PC-9 (cell line): ENCODE measurements around the gene PRPF8. TPM values are rescaled to one million over a fixed set of nuclear protein-coding genes. Genes with fewer than 3 reads are reported as not detected.
A peak's percentile ranks its signal among the peaks of the same experiment; 100 is the strongest.

Source experiments
- BruUV-seq: library from RNA; stranded (reverse); fragments of 400-500 nt; replicated peaks from 2 replicates; lab custom pipeline; 2021; lab: Mats Ljungman, UMichigan
- CTCF ChIA-PET: fragments of 300-600 bp; sonication (Branson Sonifier 250); formaldehyde crosslinking; loops from one replicate; lab custom pipeline; 2022; ENCODE audit warnings: antibody characterized with exemption; lab: Charles Lee
- POLR2A ChIA-PET: fragments of 300-600 bp; sonication (Branson Sonifier 250); formaldehyde crosslinking; loops from one replicate; lab custom pipeline; 2022; ENCODE audit warnings: antibody characterized with exemption; ENCODE audit not compliant: unreplicated experiment; lab: Charles Lee
- DNase-seq, 2 experiments: peaks; one replicate each; pipeline versions ENCODE4 v3.0.0 to v3.0.0-alpha.2; 2015 to 2022; ENCODE audit warnings: mixed read lengths in 1 of 2
- H2AFZ ChIP-seq: fragments of 200-600 bp; sonication (generic); 2 replicates; pipeline ENCODE4 v1.8.1; 2017; ENCODE audit warnings: antibody characterized with exemption
- H3F3A ChIP-seq: fragments of 200-600 bp; sonication (generic); 2 replicates; pipeline ENCODE4 v1.8.1; 2017; ENCODE audit warnings: antibody characterized with exemption, mild to moderate bottlenecking, low read depth; ENCODE audit not compliant: insufficient read depth
- H3K27ac ChIP-seq: fragments of 200-600 bp; sonication (generic); 2 replicates; pipeline ENCODE4 v1.6.1; 2016; ENCODE audit warnings: mixed run types
- H3K27me3 ChIP-seq: fragments of 200-600 bp; sonication (generic); 2 replicates; pipeline ENCODE4 v1.6.1; 2016; ENCODE audit warnings: low read depth, mixed run types; ENCODE audit not compliant: insufficient read depth
- H3K36me3 ChIP-seq: fragments of 200-600 bp; sonication (generic); 2 replicates; pipeline ENCODE4 v1.6.1; 2016; ENCODE audit warnings: low read depth, mixed run types
- H3K4me1 ChIP-seq: fragments of 200-600 bp; sonication (generic); replicated peaks from 2 replicates; pipeline ENCODE4 v1.6.1; 2016; ENCODE audit warnings: mixed run types; ENCODE audit not compliant: insufficient read depth
- H3K4me2 ChIP-seq: fragments of 200-600 bp; sonication (generic); 2 replicates; pipeline ENCODE4 v1.6.1; 2017; ENCODE audit warnings: mixed run types
- H3K4me3 ChIP-seq: fragments of 200-600 bp; sonication (generic); 2 replicates; pipeline ENCODE4 v1.6.1; 2016; ENCODE audit warnings: mixed run types
- H3K79me2 ChIP-seq: fragments of 200-600 bp; sonication (generic); 2 replicates; pipeline ENCODE4 v1.6.1; 2017; ENCODE audit warnings: low read depth, mixed run types
- H3K9me2 ChIP-seq: fragments of 200-600 bp; sonication (generic); 2 replicates; pipeline ENCODE4 v1.8.1; 2017; ENCODE audit warnings: mild to moderate bottlenecking; ENCODE audit not compliant: insufficient read depth
- H3K9me3 ChIP-seq: fragments of 200-600 bp; sonication (generic); 2 replicates; pipeline ENCODE4 v1.8.1; 2016; ENCODE audit warnings: low read depth; ENCODE audit not compliant: insufficient read depth
- H4K20me1 ChIP-seq: fragments of 200-600 bp; sonication (generic); 2 replicates; pipeline ENCODE4 v1.8.1; 2017; ENCODE audit not compliant: insufficient read depth
- EZH2 ChIP-seq: fragments of 200-600 bp; sonication (generic); IDR thresholded peaks from 2 replicates; pipeline ENCODE4 v1.8.0; 2017; ENCODE audit warnings: antibody characterized with exemption, low read depth
- intact Hi-C: fragments of 100-400 bp; cut with micrococcal nuclease; formaldehyde crosslinking; loops from one replicate; pipeline ENCODE4 v1.10.0; 2022; ENCODE audit not compliant: unreplicated experiment
- total RNA-seq: library from RNA; stranded (reverse); gene quantifications from 2 replicates; pipeline ENCODE4 v1.2.3, GENCODE V29; 2021
- TF ChIP-seq, protein P1 (sequence below): fragments of 200-600 bp; sonication (generic); conservative IDR thresholded peaks from 2 replicates; pipeline ENCODE4 v1.6.1; 2017; ENCODE audit warnings: mixed run types, antibody characterized with exemption, mild to moderate bottlenecking, moderate library complexity

The PRPF8 gene
- total RNA-seq, 1 experiment from 2014 or later = 496 TPM

- peak; percentile 58 to 71 for DNase-seq
- no peaks in the 10 kb centered on the region for H3K79me2 ChIP-seq
- H3K9me3 ChIP-seq = no peaks in the 10 kb centered on the region
- TF ChIP-seq, protein P1, sequence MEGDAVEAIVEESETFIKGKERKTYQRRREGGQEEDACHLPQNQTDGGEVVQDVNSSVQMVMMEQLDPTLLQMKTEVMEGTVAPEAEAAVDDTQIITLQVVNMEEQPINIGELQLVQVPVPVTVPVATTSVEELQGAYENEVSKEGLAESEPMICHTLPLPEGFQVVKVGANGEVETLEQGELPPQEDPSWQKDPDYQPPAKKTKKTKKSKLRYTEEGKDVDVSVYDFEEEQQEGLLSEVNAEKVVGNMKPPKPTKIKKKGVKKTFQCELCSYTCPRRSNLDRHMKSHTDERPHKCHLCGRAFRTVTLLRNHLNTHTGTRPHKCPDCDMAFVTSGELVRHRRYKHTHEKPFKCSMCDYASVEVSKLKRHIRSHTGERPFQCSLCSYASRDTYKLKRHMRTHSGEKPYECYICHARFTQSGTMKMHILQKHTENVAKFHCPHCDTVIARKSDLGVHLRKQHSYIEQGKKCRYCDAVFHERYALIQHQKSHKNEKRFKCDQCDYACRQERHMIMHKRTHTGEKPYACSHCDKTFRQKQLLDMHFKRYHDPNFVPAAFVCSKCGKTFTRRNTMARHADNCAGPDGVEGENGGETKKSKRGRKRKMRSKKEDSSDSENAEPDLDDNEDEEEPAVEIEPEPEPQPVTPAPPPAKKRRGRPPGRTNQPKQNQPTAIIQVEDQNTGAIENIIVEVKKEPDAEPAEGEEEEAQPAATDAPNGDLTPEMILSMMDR = no peak; the same call in 1 of the 2 replicates
- no peak for TF ChIP-seq EZH2
- peaks cover 13% of the 10 kb centered on the region; the same call in 1 of the 2 replicates for H3F3A ChIP-seq
- no peaks in the 10 kb centered on the region for H3K9me2 ChIP-seq
- 0 out of 2 replicates have a peak overlapping the region, but pooled peaks have one; percentile 22 for H3K27ac ChIP-seq
- H3K4me1 ChIP-seq = 0 out of 2 replicates have a peak, but pooled peaks cover 3% of the 10 kb centered on the region
- ChIA-PET CTCF (interaction anchor here (0.6 to 1.4 kb wide), 5 partner anchors 10 to 253 kb away, joined by 3 to 11 read pairs (median 5); partner anchors contain the start of gene SLC43A2), POLR2A (interaction anchor here (0.6 kb wide), 3 partner anchors 10 to 250 kb away, joined by 4 to 11 read pairs (median 5); no protein-coding TSS in a partner anchor)
- intact Hi-C loops = loop anchor here (1.0 kb wide), 1 partner anchor 27 kb away; no protein-coding TSS in a partner anchor
- no TSS peak for BruUV-seq
- no peaks in the 10 kb centered on the region for H3K36me3 ChIP-seq
- no peaks in the 10 kb centered on the region for H4K20me1 ChIP-seq
- no peaks in the 10 kb centered on the region for H3K27me3 ChIP-seq
- H3K4me2 ChIP-seq = peak overlapping the region; percentile 36; the same call in 1 of the 2 replicates
- H3K4me3 ChIP-seq = no peak overlapping the region
- 0 out of 2 replicates have a peak overlapping the region, but pooled peaks have one; percentile 13 for H2AFZ ChIP-seq
Observed at GRCh38 chr17:1617620-1618174, 67.0 kb downstream of the PRPF8 start.

GRCh38 chr17:1616101-1616500 is 68.6 kb downstream of the PRPF8 start:
- Histone ChIP-seq H3K4me1 (0 out of 2 replicates have a peak, but pooled peaks cover 3% of the 10 kb centered on the region), H3K4me2 (no peak overlapping the region)
- intact Hi-C loops = no loop called here

GRCh38 chr17:1612400-1612799 is 72.3 kb downstream of the PRPF8 start:
- intact Hi-C loops = no loop called here
- H3K36me3 ChIP-seq = no peaks in the 10 kb centered on the region

More at GRCh38 chr17:1616101-1616500, 68.6 kb downstream of the PRPF8 start:
- H3K27me3 ChIP-seq = no peaks in the 10 kb centered on the region
- no peak for DNase-seq
- H3K9me2 ChIP-seq = no peaks in the 10 kb centered on the region
- peaks cover 13% of the 10 kb centered on the region; the same call in 1 of the 2 replicates for H3F3A ChIP-seq
- H4K20me1 ChIP-seq = no peaks in the 10 kb centered on the region
- H3K36me3 ChIP-seq = no peaks in the 10 kb centered on the region
- no peaks in the 10 kb centered on the region for H3K9me3 ChIP-seq
- no peak overlapping the region for H3K4me3 ChIP-seq
- BruUV-seq = no TSS peak
- TF ChIP-seq, protein P1 = no peak
- TF ChIP-seq EZH2 = no peak
- no peak overlapping the region for H3K27ac ChIP-seq
- no peak overlapping the region for H2AFZ ChIP-seq
- ChIA-PET POLR2A (interaction anchor here (0.7 kb wide), 1 partner anchor 203 kb away, joined by 6 read pairs; no protein-coding TSS in a partner anchor), CTCF (interaction anchor here (0.7 kb wide), 1 partner anchor 16 kb away, joined by 3 read pairs; no protein-coding TSS in a partner anchor)
- H3K79me2 ChIP-seq = no peaks in the 10 kb centered on the region

More at GRCh38 chr17:1612400-1612799, 72.3 kb downstream of the PRPF8 start:
- Histone ChIP-seq H3K79me2 (no peaks in the 10 kb centered on the region), H3K4me1 (0 out of 2 replicates have a peak, but pooled peaks cover under 1% of the 10 kb centered on the region), H3K9me3 (no peaks in the 10 kb centered on the region), H3K9me2 (no peaks in the 10 kb centered on the region), H3F3A (0 out of 2 replicates have a peak, but pooled peaks cover 2% of the 10 kb centered on the region), H3K27me3 (no peaks in the 10 kb centered on the region), H4K20me1 (no peaks in the 10 kb centered on the region), H3K27ac (no peak overlapping the region), H3K4me2 (no peak overlapping the region), H2AFZ (no peak overlapping the region), H3K4me3 (no peak overlapping the region)
- no peak for DNase-seq
- POLR2A ChIA-PET = no interaction called here
- CTCF ChIA-PET = no interaction called here
- BruUV-seq = no TSS peak
- TF ChIP-seq EZH2 = no peak
- TF ChIP-seq, protein P1 = no peak
